HG03457 (cell line): ENCODE data around the gene MED16.
"Not testable (repeated sequence)": the region's sequence is repeated elsewhere in the genome, so short reads cannot be mapped to it uniquely, and the experiment has no call there.

ENCODE experiments used
- ATAC-seq: cut with Tn5 transposase; IDR thresholded peaks from one replicate; pipeline ENCODE4 v1.9.1; 2021; ENCODE audit warnings: moderate number of reproducible peaks; ENCODE audit not compliant: unreplicated experiment

MED16 gene

GRCh38 chr19:831407-832369 lies 61.3 kb downstream of the MED16 start:
- no peak for ATAC-seq

DNA sequence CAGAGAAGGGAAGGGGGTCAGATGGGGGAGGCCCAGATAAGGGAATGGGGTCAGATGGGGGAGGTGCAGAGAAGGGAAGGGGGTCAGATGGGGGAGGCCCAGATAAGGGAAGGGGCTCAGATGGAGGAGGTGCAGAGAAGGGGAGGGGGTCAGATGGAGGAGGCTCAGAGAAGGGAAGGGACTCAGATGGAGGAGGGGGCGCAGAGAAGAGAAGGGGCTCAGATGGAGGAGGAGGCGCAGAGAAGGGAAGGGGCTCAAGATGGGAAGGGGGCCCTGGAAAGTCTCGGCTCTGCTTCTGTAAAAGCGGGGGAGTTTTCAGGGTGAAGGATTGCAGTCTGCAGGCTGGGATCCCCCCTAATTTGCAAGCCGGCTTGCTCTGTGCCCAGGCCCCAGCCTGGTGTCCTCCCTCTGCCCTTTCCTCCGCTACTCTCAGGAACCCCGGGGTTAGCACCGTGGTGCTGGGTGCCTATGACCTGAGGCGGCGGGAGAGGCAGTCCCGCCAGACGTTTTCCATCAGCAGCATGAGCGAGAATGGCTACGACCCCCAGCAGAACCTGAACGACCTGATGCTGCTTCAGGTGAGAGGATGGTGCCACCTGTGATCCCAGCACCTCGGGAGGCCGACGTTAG lies 63.7 kb downstream of the MED16 start:
- ATAC-seq, result no peak

DNA sequence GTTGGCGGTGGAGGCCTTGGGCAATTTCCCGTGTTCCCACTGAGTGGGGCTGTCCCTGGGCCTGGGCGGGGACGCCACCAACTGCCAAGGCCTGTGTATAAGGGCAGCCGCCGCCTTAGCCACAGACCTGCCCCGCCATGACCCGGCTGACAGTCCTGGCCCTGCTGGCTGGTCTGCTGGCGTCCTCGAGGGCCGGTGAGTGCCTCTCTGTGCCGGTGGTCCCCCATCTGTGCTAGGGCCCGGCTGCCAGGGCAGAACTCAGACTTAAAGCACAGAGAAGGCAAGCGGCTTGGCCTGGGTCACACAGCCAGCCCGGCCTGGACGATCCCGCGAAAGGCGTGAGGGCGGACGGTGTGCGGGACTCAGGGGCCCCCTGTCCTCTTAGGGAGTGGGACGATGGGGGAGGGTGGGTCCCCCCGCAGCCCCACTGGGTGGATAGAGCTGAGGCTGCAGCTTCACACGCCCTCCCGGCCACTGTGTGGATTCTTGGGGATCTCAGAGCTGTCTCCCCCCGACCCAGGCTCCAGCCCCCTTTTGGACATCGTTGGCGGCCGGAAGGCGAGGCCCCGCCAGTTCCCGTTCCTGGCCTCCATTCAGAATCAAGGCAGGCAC lies 65.2 kb downstream of the MED16 start, which contains the start of gene AZU1:
AZU1 (plus strand) TSS at position 128 of the 612 bp plus-strand sequence; CDS start at position 138, 10 bp downstream.
- ATAC-seq, result no peak

DNA sequence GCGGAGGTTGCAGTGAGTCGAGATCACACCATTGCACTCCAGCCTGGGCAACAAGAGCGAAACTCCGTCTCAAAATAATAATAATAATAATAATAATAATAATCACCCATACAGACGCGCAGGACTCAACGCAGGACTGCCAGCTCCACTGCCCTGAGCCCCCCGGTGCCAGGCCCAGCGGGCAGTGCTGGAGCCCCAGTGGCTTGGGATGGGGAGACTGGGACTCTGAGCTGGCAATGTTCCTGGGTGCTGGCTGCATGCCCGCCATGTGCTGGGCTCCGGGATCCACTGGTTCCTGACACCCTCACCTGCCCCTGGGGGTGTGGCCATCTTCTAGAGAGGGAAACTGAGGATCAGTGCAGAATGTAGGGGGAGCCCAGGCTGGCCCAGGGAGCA lies 65.7 kb downstream of the MED16 start:
- ATAC-seq, result no peak

DNA sequence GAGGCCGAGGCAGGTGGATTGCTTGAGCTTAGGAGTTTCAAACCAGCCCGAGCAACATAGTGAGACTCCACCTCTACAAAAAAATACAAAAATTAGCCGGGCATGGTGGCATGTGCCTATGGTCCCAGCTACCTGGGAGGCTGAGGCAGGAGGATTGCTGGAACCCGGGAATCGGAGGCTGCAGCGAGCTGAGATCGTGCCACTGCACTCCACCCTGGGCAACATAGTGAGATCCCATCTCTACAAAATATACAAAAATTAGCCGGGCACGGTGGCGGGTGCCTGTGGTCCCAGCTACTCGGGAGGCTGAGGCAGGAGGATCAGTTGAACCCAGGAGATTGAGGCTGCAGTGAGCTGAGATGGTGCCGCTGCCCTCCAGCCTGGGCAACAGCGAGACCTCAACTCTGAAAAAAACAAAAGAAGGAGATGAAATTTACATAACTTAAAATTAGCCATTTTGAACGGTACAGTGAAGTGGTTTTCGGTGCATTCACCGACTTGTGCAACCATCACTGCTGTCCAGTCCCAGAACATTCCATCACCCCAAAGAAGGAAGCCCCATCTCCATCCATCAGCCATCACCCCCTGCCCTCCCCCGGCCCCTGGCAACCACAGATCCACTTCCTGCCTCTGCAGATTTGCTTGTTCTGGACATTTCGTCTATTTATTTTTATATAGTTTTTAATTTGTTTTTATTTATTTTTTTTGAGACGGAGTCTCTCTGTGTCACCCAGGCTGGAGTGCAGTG lies 66.9 kb downstream of the MED16 start:
- ATAC-seq, result no peak

- no peak for ATAC-seq
Measured at GRCh38 chr19:824885-825284, 68.1 kb downstream of the MED16 start.

- ATAC-seq, result no peak
Measured at GRCh38 chr19:823565-824121, 69.3 kb downstream of the MED16 start.

GRCh38 chr19:821825-822503 lies 71.0 kb downstream of the MED16 start, which contains the start of gene PLPPR3:
Gene PLPPR3 (minus strand): TSS chr19:821955. CDS start chr19:821559, 396 bp downstream.
- ATAC-seq, result no peak

- no peak for ATAC-seq
Measured at GRCh38 chr19:821231-821824, 71.7 kb downstream of the MED16 start.

- ATAC-seq, result not testable (repeated sequence)
Measured at GRCh38 chr19:820212-820611, 72.8 kb downstream of the MED16 start.
